Peyer's patch (tissue), 4 donors: ENCODE data around the gene RASSF4. TPM values are rescaled to one million over a fixed set of nuclear protein-coding genes. Genes with fewer than 3 reads are reported as not detected.

Experiments used
- DNase-seq, 3 donors: peaks; one replicate each; pipeline ENCODE4 v3.0.0-alpha.2; 2017 to 2019
- H3K27ac ChIP-seq, 4 donors: fragments of 200-600 bp; sonication (generic); one replicate each; pipeline ENCODE4 v1.5.1; 2016 to 2019
- H3K27me3 ChIP-seq, 2 donors: fragments of 200-600 bp; sonication (generic); one replicate each; pipeline ENCODE4 v1.5.1; 2019
- H3K36me3 ChIP-seq, 3 donors: fragments of 200-600 bp; sonication (generic); one replicate each; pipeline ENCODE4 v1.5.1; 2016 to 2019
- H3K4me1 ChIP-seq, 4 donors: fragments of 200-600 bp; sonication (generic); one replicate each; pipeline ENCODE4 v1.5.1; 2016 to 2019
- H3K4me3 ChIP-seq, 4 donors: fragments of 200-600 bp; sonication (generic); 1 replicate in 3 of 4; 2 replicates in 1 of 4; pipeline ENCODE4 v1.5.1; 2016 to 2019; ENCODE audit warnings: mild to moderate bottlenecking in 1 of 4
- H3K9me3 ChIP-seq, 4 donors: fragments of 200-600 bp; sonication (generic); one replicate each; pipeline ENCODE4 v1.5.1; 2016 to 2019; ENCODE audit warnings: mild to moderate bottlenecking in 1 of 4
- POLR2A ChIP-seq, 2 donors: fragments of 450-650 bp; IDR thresholded peaks; one replicate each; pipeline ENCODE4 v1.5.1; 2017; ENCODE audit warnings: antibody characterized with exemption in 2 of 2, mild to moderate bottlenecking in 2 of 2, moderate library complexity in 2 of 2
- total RNA-seq, 4 donors: library from RNA; depleted of rRNA; stranded (reverse); fragments of >200 nt; gene quantifications; one replicate each; pipeline ENCODE4 v1.1.0, GENCODE V29; 2016
- TF ChIP-seq, protein P1 (sequence below), 6 experiments: fragments of 450-650 bp in 4 of 6; fragments of 200-600 bp in 2 of 6; sonication (generic) in 1 of 6; IDR thresholded peaks; one replicate each; pipeline ENCODE4 v1.5.1; 2017 to 2019; ENCODE audit warnings: antibody characterized with exemption in 6 of 6, mild to moderate bottlenecking in 3 of 6, moderate library complexity in 1 of 6

RASSF4 gene
- total RNA-seq, 4 donors from 2014 or later, result 62.7 to 99.6 (median 68.2) TPM

DNA sequence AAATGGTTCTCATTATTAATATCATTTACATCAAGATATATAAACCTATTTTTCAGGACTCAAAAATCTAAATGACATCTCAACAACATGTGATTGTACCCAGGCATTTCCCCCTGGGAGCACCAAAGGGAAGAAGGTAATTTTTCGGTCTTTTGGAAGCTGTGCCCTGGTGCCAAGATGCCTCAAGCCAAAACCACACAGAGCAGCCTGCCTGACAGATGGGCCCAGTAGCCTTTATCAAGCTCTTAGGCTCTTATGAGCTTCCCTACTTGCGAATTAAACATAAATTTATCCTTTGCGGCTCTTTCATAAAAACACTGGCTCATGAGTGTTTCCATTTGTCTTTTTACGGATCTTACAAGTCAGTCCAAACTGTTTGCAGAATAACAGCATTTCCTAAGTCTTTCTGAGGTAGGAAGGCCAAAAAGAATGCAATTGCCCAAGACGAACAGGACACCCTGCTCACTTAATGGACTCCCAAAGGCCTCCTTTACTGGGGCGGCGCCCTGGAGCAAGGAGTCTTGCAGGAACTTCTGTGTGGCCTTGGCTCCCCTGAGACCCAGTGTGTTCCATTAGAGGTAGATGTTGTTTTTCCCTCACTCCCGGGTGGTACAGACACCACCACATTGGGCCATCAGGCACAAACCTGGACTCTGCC lies 4.1 kb upstream of the RASSF4 start:
- Histone ChIP-seq H3K9me3 (no peaks in the 10 kb centered on the region), H3K27ac (no peak overlapping the region), H3K4me1 (peaks cover 0 to 24% (median 0%) of the 10 kb centered on the region in 4 donors), H3K27me3 (no peaks in the 10 kb centered on the region), H3K36me3 (no peaks in the 10 kb centered on the region), H3K4me3 (no peak overlapping the region)
- TF ChIP-seq POLR2A (IDR thresholded peaks at IDR 0.05), result no peak
- TF ChIP-seq, protein P1, sequence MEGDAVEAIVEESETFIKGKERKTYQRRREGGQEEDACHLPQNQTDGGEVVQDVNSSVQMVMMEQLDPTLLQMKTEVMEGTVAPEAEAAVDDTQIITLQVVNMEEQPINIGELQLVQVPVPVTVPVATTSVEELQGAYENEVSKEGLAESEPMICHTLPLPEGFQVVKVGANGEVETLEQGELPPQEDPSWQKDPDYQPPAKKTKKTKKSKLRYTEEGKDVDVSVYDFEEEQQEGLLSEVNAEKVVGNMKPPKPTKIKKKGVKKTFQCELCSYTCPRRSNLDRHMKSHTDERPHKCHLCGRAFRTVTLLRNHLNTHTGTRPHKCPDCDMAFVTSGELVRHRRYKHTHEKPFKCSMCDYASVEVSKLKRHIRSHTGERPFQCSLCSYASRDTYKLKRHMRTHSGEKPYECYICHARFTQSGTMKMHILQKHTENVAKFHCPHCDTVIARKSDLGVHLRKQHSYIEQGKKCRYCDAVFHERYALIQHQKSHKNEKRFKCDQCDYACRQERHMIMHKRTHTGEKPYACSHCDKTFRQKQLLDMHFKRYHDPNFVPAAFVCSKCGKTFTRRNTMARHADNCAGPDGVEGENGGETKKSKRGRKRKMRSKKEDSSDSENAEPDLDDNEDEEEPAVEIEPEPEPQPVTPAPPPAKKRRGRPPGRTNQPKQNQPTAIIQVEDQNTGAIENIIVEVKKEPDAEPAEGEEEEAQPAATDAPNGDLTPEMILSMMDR (IDR thresholded peaks at IDR 0.05), result no peak
- DNase-seq, result peak in 2 of 3 donors; percentile 10 to 65

- H3K4me3 ChIP-seq, result no peak overlapping the region
- no peaks in the 10 kb centered on the region for H3K9me3 ChIP-seq
- H3K27ac ChIP-seq, result no peak overlapping the region
- peak in 1 of 3 donors; percentile 9 for DNase-seq
- H3K36me3 ChIP-seq, result no peaks in the 10 kb centered on the region
- peaks cover 0 to 28% (median 0%) of the 10 kb centered on the region in 4 donors for H3K4me1 ChIP-seq
- TF ChIP-seq, protein P1 (IDR thresholded peaks at IDR 0.05), result no peak
- TF ChIP-seq POLR2A (IDR thresholded peaks at IDR 0.05), result no peak
- H3K27me3 ChIP-seq, result no peaks in the 10 kb centered on the region
Observed at GRCh38 chr10:44956226-44956625, 3.4 kb upstream of the RASSF4 start.

DNA sequence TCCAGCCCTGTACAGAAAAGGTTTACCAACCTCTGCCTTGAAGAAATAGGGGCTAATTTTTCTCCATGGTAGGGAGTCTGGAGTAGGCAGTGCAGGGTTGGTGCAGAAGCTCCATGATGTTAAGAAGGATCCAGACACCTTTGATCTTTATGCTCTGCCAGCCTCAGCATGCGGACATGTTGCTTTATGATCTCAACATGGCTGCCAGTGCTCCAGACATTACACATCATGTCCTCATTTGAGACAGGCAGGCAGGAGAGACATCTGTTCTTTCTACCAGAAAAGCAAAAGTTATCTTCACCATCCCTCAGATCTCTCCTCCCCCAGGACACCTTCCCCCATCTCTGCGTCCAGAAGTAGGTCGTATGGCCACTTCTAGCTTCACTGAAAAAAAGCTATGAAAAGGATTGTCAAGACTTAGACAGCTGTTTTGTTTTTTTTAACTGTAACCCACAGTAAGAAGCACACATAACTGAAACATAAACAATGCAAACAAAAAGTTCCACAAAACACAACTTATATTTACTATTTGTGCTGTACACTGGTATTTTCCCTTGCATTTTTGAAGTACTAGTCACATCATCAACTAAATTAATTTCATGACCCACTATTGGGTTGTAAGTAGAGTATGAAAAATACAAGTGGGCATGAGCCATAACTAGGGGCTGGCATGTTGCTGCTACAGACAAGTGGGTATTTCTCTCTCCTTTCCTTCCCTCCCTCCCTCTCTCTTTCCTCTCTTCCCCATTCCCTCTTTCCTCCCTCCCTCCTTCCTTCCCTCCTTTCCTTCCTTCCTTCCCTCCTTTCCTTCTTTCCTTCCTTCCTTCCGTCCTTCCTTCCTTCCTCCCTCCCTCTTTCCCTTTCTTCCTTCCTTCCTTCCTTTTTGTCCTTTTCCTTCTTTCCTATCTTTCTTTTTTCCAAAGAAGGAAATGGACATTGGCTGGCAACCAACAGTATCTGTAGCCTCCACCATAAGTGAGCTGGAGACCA lies 2.6 kb upstream of the RASSF4 start:
- Histone ChIP-seq H3K4me3 (no peak overlapping the region), H3K9me3 (no peaks in the 10 kb centered on the region), H3K27ac (no peak overlapping the region), H3K4me1 (peaks cover 0 to 28% (median 0%) of the 10 kb centered on the region in 4 donors), H3K36me3 (no peaks in the 10 kb centered on the region), H3K27me3 (no peaks in the 10 kb centered on the region)
- no peak for TF ChIP-seq POLR2A (IDR thresholded peaks at IDR 0.05)
- TF ChIP-seq, protein P1 (IDR thresholded peaks at IDR 0.05), result no peak
- DNase-seq, result peak in 1 of 3 donors; percentile 4

DNA sequence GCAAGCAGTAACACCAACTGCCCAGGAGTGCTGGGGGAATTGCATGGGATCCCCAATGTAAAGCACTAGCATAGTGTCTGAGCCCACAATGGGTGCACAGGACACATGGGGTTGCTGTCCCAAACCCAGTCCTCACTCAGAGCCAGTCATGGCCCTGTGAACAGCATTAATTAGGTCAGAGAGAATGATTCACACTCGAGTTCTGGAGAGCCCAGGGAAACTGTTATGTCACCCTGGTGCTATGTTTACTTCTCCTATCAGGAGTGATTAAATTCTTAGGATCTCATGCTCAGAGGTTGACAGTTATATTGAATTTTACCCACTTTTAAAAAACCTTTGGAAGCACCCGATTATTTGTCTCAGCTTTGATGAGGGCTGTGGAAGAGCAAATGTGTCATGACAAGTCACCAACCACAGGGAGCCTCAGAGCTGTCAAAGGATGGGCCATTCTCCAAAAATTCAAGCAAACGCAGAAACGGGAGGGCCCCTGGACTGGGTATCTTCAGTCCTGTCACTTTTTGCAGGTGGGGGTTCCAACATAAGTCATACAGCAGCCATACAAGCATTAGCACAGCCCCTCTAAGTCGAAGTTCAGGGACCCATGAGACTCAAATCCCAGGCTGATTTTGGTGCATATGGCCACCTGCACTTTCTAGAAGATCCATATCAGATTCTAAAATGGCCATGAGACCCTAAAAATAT lies 1.3 kb upstream of the RASSF4 start:
- Histone ChIP-seq H3K9me3 (no peaks in the 10 kb centered on the region), H3K4me1 (peaks cover 0 to 35% (median 3%) of the 10 kb centered on the region in 4 donors), H3K27ac (peak overlapping the region; percentile 80 to 98 (median 88)), H3K4me3 (peak overlapping the region; percentile 59 to 95 (median 73)), H3K36me3 (no peaks in the 10 kb centered on the region), H3K27me3 (no peaks in the 10 kb centered on the region)
- TF ChIP-seq POLR2A (IDR thresholded peaks at IDR 0.05), result no peak
- TF ChIP-seq, protein P1 (IDR thresholded peaks at IDR 0.05), result no peak
- peak in 2 of 3 donors; percentile 14 to 48 for DNase-seq

- Histone ChIP-seq H3K27me3 (no peaks in the 10 kb centered on the region), H3K4me3 (peak overlapping the region; percentile 59 to 95 (median 73)), H3K36me3 (no peaks in the 10 kb centered on the region), H3K4me1 (peaks cover 3 to 41% (median 6%) of the 10 kb centered on the region in 4 donors), H3K27ac (peak overlapping the region; percentile 80 to 98 (median 88)), H3K9me3 (no peaks in the 10 kb centered on the region)
- no peak for TF ChIP-seq POLR2A (IDR thresholded peaks at IDR 0.05)
- TF ChIP-seq, protein P1 (IDR thresholded peaks at IDR 0.05), result no peak
- no peak for DNase-seq
Observed at GRCh38 chr10:44958898-44959246, 730 bp upstream of the RASSF4 start.
